HCT116 (cell line): ENCODE results near the gene COX20. TPM values are rescaled to one million over a fixed set of nuclear protein-coding genes. Genes with fewer than 3 reads are reported as not detected.

ENCODE experiments used
- ATAC-seq: fragments of 200-7000 bp; cut with Tn5 transposase; 2 replicates; pipeline ENCODE4 v1.9.1; 2020; ENCODE audit warnings: mild to moderate bottlenecking, moderate library complexity
- BruUV-seq: library from RNA; stranded (reverse); fragments of 400-500 nt; replicated peaks from 2 replicates; lab custom pipeline; 2021; lab: Mats Ljungman, UMichigan
- CTCF ChIA-PET: fragments of 300-600 bp; sonication (Branson Sonifier 250); formaldehyde crosslinking; loops from one replicate; lab custom pipeline; 2021; ENCODE audit warnings: antibody characterized with exemption; lab: Charles Lee
- POLR2A ChIA-PET: fragments of 300-600, 350-600 bp; sonication (Branson Sonifier 250); formaldehyde crosslinking; loops from one replicate; lab custom pipeline; 2021; ENCODE audit warnings: antibody characterized with exemption; lab: Charles Lee
- RAD21 ChIA-PET, 2 experiments: fragments of 300-600 bp; sonication (Branson Sonifier 250); formaldehyde crosslinking; loops; one replicate each; lab custom pipeline; 2023; ENCODE audit warnings: low total read pairs in 2 of 2; ENCODE audit not compliant: uncharacterized antibody in 2 of 2, unreplicated experiment in 2 of 2, low non-redundant PET in 1 of 2; lab: Charles Lee
- DNase-seq: peaks from one replicate; pipeline ENCODE4 v3.0.0-alpha.2; 2010; ENCODE audit warnings: low read depth, low spot score
- H2AFZ ChIP-seq: fragments of 200-600 bp; shearing (Covaris generic), sonication (generic); 2 replicates; pipeline ENCODE4 v1.6.1; 2017; ENCODE audit warnings: low read depth, mixed run types, mixed read lengths, antibody characterized with exemption, low read length; ENCODE audit not compliant: poor library complexity, severe bottlenecking
- H3K27ac ChIP-seq: 2 replicates; pipeline ENCODE4 v1.5.1; 2012; ENCODE audit warnings: low read depth, low read length
- H3K27me3 ChIP-seq: fragments of 200-600 bp; sonication (generic); 2 replicates; pipeline ENCODE4 v1.6.1; 2016; ENCODE audit warnings: mixed run types, low read length, mixed read lengths; ENCODE audit not compliant: insufficient read depth
- H3K36me3 ChIP-seq, 2 experiments: fragments of 200-500 bp in 1 of 2; fragments of 200-600 bp in 1 of 2; sonication (Bioruptor generic) in 1 of 2; sonication (generic) in 1 of 2; 2 replicates each; pipeline versions ENCODE4 v1.5.1 to v1.6.1; 2014 to 2016; ENCODE audit warnings: low read length in 2 of 2, inconsistent platforms in 1 of 2, mixed read lengths in 1 of 2, mixed run types in 1 of 2; ENCODE audit not compliant: insufficient read depth in 2 of 2, control insufficient read depth in 1 of 2
- H3K4me1 ChIP-seq, 2 experiments: fragments of 200-600 bp in 1 of 2; sonication (generic) in 1 of 2; 2 replicates each; pipeline versions ENCODE4 v1.5.1 to v1.6.1; 2012 to 2017; ENCODE audit warnings: low read length in 2 of 2, inconsistent platforms in 1 of 2, mild to moderate bottlenecking in 1 of 2, mixed read lengths in 1 of 2, mixed run types in 1 of 2, moderate library complexity in 1 of 2; ENCODE audit not compliant: insufficient read depth in 2 of 2, control insufficient read depth in 1 of 2
- H3K4me2 ChIP-seq: fragments of 200-600 bp; sonication (generic); 2 replicates; pipeline ENCODE4 v1.6.1; 2017; ENCODE audit warnings: mixed run types, low read length, mixed read lengths
- H3K4me3 ChIP-seq, 2 experiments: fragments of 200-600 bp in 1 of 2; sonication (generic) in 1 of 2; replicated peaks in 1 of 2; 2 replicates each; pipeline ENCODE4 v1.5.1; 2011 to 2016; ENCODE audit warnings: low read length in 2 of 2, control low read depth in 1 of 2, low read depth in 1 of 2, mild to moderate bottlenecking in 1 of 2, mixed read lengths in 1 of 2, mixed run types in 1 of 2
- H3K79me2 ChIP-seq: fragments of 200-600 bp; sonication (generic); 2 replicates; pipeline ENCODE4 v1.6.1; 2017; ENCODE audit warnings: mild to moderate bottlenecking, mixed run types, low read length, moderate library complexity, mixed read lengths; ENCODE audit not compliant: insufficient read depth
- H3K9ac ChIP-seq: fragments of 200-600 bp; sonication (generic); 2 replicates; pipeline ENCODE4 v1.6.1; 2016; ENCODE audit warnings: low read length, mixed read lengths
- H3K9me2 ChIP-seq: fragments of 200-600 bp; sonication (generic), shearing (Covaris generic); 2 replicates; pipeline ENCODE4 v1.6.1; 2017; ENCODE audit warnings: mixed run types, mild to moderate bottlenecking, moderate library complexity; ENCODE audit not compliant: insufficient read depth
- H3K9me3 ChIP-seq, 2 experiments: fragments of 200-500 bp in 1 of 2; fragments of 200-600 bp in 1 of 2; sonication (Bioruptor generic) in 1 of 2; sonication (generic) in 1 of 2; 2 replicates each; pipeline ENCODE4 v1.6.1; 2014 to 2017; ENCODE audit warnings: low read length in 2 of 2, mixed read lengths in 2 of 2, inconsistent platforms in 1 of 2, low read depth in 1 of 2, mild to moderate bottlenecking in 1 of 2, mixed run types in 1 of 2, moderate library complexity in 1 of 2; ENCODE audit not compliant: control insufficient read depth in 1 of 2, insufficient read depth in 1 of 2
- H4K20me1 ChIP-seq: fragments of 200-600 bp; sonication (generic), shearing (Covaris generic); 2 replicates; pipeline ENCODE4 v1.6.1; 2017; ENCODE audit warnings: mixed run types, mild to moderate bottlenecking, moderate library complexity; ENCODE audit not compliant: insufficient read depth
- CBX3 ChIP-seq: IDR thresholded peaks from 2 replicates; pipeline ENCODE4 v1.6.1; 2012; ENCODE audit warnings: low read depth
- CEBPB ChIP-seq: IDR thresholded peaks from 2 replicates; pipeline ENCODE4 v1.6.1; 2012; ENCODE audit warnings: low read depth
- EGR1 ChIP-seq: IDR thresholded peaks from 2 replicates; pipeline ENCODE4 v1.6.1; 2012; ENCODE audit warnings: low read depth
- EZH2 ChIP-seq: fragments of 200-600 bp; sonication (generic); IDR thresholded peaks from 2 replicates; pipeline ENCODE4 v1.6.1; 2017; ENCODE audit warnings: antibody characterized with exemption, mixed run types
- RAD21 ChIP-seq: IDR thresholded peaks from 2 replicates; pipeline ENCODE4 v1.6.1; 2012; ENCODE audit warnings: low read depth, mild to moderate bottlenecking
- REST ChIP-seq: IDR thresholded peaks from 2 replicates; pipeline ENCODE4 v1.6.1; 2012; ENCODE audit warnings: low read depth
- SP1 ChIP-seq: IDR thresholded peaks from 2 replicates; pipeline ENCODE4 v1.6.1; 2012; ENCODE audit warnings: low read depth
- TCF7L2 ChIP-seq: IDR thresholded peaks from 2 replicates; pipeline ENCODE4 v1.7.0; 2011; ENCODE audit warnings: borderline replicate concordance, inconsistent platforms; ENCODE audit not compliant: insufficient read depth, insufficient read length; ENCODE audit errors: extremely low read depth
- ZBTB33 ChIP-seq: IDR thresholded peaks from 2 replicates; pipeline ENCODE4 v1.6.1; 2011; ENCODE audit warnings: mild to moderate bottlenecking, low read length, moderate library complexity; ENCODE audit not compliant: insufficient replicate concordance; ENCODE audit errors: extremely low read depth
- ZNF274 ChIP-seq: fragments of 200-500 bp; sonication (Bioruptor generic); IDR thresholded peaks from 2 replicates; pipeline ENCODE4 v1.6.1; 2014; ENCODE audit warnings: mild to moderate bottlenecking, low read depth, low read length, inconsistent platforms
- intact Hi-C: fragments of 100-400 bp; cut with micrococcal nuclease; formaldehyde crosslinking; loops from 2 replicates; pipeline ENCODE4 v1.10.0; 2022
- total RNA-seq: library from RNA; stranded (reverse); gene quantifications from one replicate; pipeline ENCODE4 v1.2.1, GENCODE V29; 2021; ENCODE audit not compliant: unreplicated experiment

Gene COX20
- total RNA-seq, 1 experiment from 2014 or later, result 48.1 TPM

GRCh38 chr1:244878681-244879080 is 43.2 kb downstream of the COX20 start:
- intact Hi-C loops, result no loop called here
- CTCF ChIA-PET, result no interaction called here
- Histone ChIP-seq H3K9me3 (no peaks in the 10 kb centered on the region), H3K9ac (no peak overlapping the region), H2AFZ (no peak overlapping the region), H3K27me3 (no peaks in the 10 kb centered on the region), H3K4me1 (peaks cover 3 to 7% of the 10 kb centered on the region in 2 experiments; a peak in 3 of 4 replicates), H3K9me2 (no peaks in the 10 kb centered on the region), H3K79me2 (no peaks in the 10 kb centered on the region)
- RAD21 ChIA-PET, result no interaction called here
- POLR2A ChIA-PET, result no interaction called here
- no TSS peak for BruUV-seq
- TF ChIP-seq ZBTB33, result no peak
- TF ChIP-seq EZH2, result no peak
- no peak for TF ChIP-seq TCF7L2
- TF ChIP-seq CEBPB, result no peak
- no peak for TF ChIP-seq SP1
- TF ChIP-seq ZNF274, result no peak
- no peak for TF ChIP-seq EGR1
- no peak for TF ChIP-seq REST
- TF ChIP-seq CBX3, result no peak
- TF ChIP-seq RAD21, result no peak
- TF ChIP-seq, all 23 proteins: peak for 0
- ATAC-seq, result no peak
- Histone ChIP-seq H3K36me3 (no peaks in the 10 kb centered on the region), H3K4me2 (no peak overlapping the region), H3K4me3 (no peak overlapping the region), H4K20me1 (no peaks in the 10 kb centered on the region), H3K27ac (no peak overlapping the region)
- DNase-seq, result no peak
